DND-41 (cell line): ENCODE data around the gene PRLH.

Experiments
- ATAC-seq: fragments of 200-7000 bp; cut with Tn5 transposase; 3 replicates; pipeline ENCODE4 v1.9.1; 2021; ENCODE audit warnings: low read depth; ENCODE audit not compliant: insufficient read depth
- DNase-seq: peaks from one replicate; pipeline ENCODE4 v3.0.0-alpha.2; 2020
- H2AFZ ChIP-seq: 2 replicates; pipeline ENCODE4 v1.6.0; 2012; ENCODE audit warnings: low read depth, low read length
- H3K27ac ChIP-seq: 2 replicates; pipeline ENCODE4 v1.5.1; 2012; ENCODE audit warnings: low read length, inconsistent platforms
- H3K27me3 ChIP-seq: fragments of 200-600 bp; sonication (generic); 2 replicates; pipeline ENCODE4 v1.6.0; 2012; ENCODE audit warnings: low read length, mild to moderate bottlenecking, inconsistent platforms; ENCODE audit not compliant: insufficient read depth, poor library complexity
- H3K36me3 ChIP-seq: 2 replicates; pipeline ENCODE4 v1.5.1; 2012; ENCODE audit warnings: low read length, inconsistent platforms; ENCODE audit not compliant: insufficient read depth
- H3K4me1 ChIP-seq: 2 replicates; pipeline ENCODE4 v1.5.1; 2012; ENCODE audit warnings: mild to moderate bottlenecking, low read length; ENCODE audit not compliant: insufficient read depth
- H3K4me2 ChIP-seq: 2 replicates; pipeline ENCODE4 v1.6.0; 2012; ENCODE audit warnings: mild to moderate bottlenecking, moderate library complexity, low read length, inconsistent platforms; ENCODE audit not compliant: insufficient read depth
- H3K4me3 ChIP-seq, 2 experiments: fragments of 200-600 bp in 1 of 2; shearing (Covaris generic) in 1 of 2; 2 replicates each; pipeline ENCODE4 v1.5.1; 2012 to 2016; ENCODE audit warnings: inconsistent platforms in 2 of 2, low read length in 2 of 2, mild to moderate bottlenecking in 2 of 2, low read depth in 1 of 2, moderate library complexity in 1 of 2
- H3K79me2 ChIP-seq: 2 replicates; pipeline ENCODE4 v1.6.0; 2012; ENCODE audit warnings: low read length, inconsistent platforms; ENCODE audit not compliant: insufficient read depth
- H3K9ac ChIP-seq: 2 replicates; pipeline ENCODE4 v1.6.0; 2012; ENCODE audit warnings: low read depth, mild to moderate bottlenecking, inconsistent platforms, low read length, moderate library complexity
- H3K9me3 ChIP-seq: 2 replicates; pipeline ENCODE4 v1.5.1; 2012; ENCODE audit warnings: low read length, moderate library complexity, mild to moderate bottlenecking, inconsistent platforms; ENCODE audit not compliant: insufficient read depth, severe bottlenecking
- H4K20me1 ChIP-seq: 2 replicates; pipeline ENCODE4 v1.6.0; 2012; ENCODE audit warnings: low read length; ENCODE audit not compliant: insufficient read depth
- CTCF ChIP-seq: IDR thresholded peaks from 2 replicates; pipeline ENCODE4 v1.5.1; 2012; ENCODE audit warnings: borderline replicate concordance, low read length, moderate library complexity, mild to moderate bottlenecking; ENCODE audit not compliant: poor library complexity, severe bottlenecking; ENCODE audit errors: extremely low read depth
- EZH2 ChIP-seq: IDR thresholded peaks from 3 replicates; pipeline ENCODE4 v1.6.1; 2012; ENCODE audit warnings: borderline replicate concordance, low read depth, mild to moderate bottlenecking, moderate library complexity, low read length, inconsistent platforms; ENCODE audit not compliant: severe bottlenecking

The PRLH gene

GRCh38 chr2:237567276-237568029 is 1.1 kb downstream of the PRLH start:
- Histone ChIP-seq H2AFZ (no peak overlapping the region), H3K9ac (no peak overlapping the region), H3K27ac (no peak overlapping the region), H3K27me3 (no peaks in the 10 kb centered on the region), H3K79me2 (no peaks in the 10 kb centered on the region), H3K4me3 (no peak overlapping the region), H3K4me1 (no peaks in the 10 kb centered on the region), H4K20me1 (no peaks in the 10 kb centered on the region), H3K36me3 (no peaks in the 10 kb centered on the region), H3K4me2 (no peak overlapping the region), H3K9me3 (no peaks in the 10 kb centered on the region)
- no peak for TF ChIP-seq EZH2
- TF ChIP-seq CTCF = no peak
- no peak for DNase-seq
- no peak for ATAC-seq

GRCh38 chr2:237568121-237568660 is 1.8 kb downstream of the PRLH start:
- no peak overlapping the region for H3K4me2 ChIP-seq
- no peak overlapping the region for H3K4me3 ChIP-seq
- H3K4me1 ChIP-seq = no peaks in the 10 kb centered on the region
- no peak overlapping the region for H2AFZ ChIP-seq
- DNase-seq = no peak
- H3K27me3 ChIP-seq = no peaks in the 10 kb centered on the region
- ATAC-seq = no peak
- no peaks in the 10 kb centered on the region for H3K36me3 ChIP-seq
- TF ChIP-seq CTCF (no peak), EZH2 (no peak)
- H3K27ac ChIP-seq = no peak overlapping the region
- no peak overlapping the region for H3K9ac ChIP-seq
- H3K79me2 ChIP-seq = no peaks in the 10 kb centered on the region
- no peaks in the 10 kb centered on the region for H3K9me3 ChIP-seq
- H4K20me1 ChIP-seq = no peaks in the 10 kb centered on the region

- H3K27me3 ChIP-seq = no peaks in the 10 kb centered on the region
- TF ChIP-seq CTCF (no peak), EZH2 (no peak)
- ATAC-seq = no peak
Observed at GRCh38 chr2:237569041-237569440, 2.7 kb downstream of the PRLH start.

More at GRCh38 chr2:237569041-237569440, 2.7 kb downstream of the PRLH start:
- Histone ChIP-seq H3K4me1 (no peaks in the 10 kb centered on the region), H2AFZ (no peak overlapping the region), H3K27ac (no peak overlapping the region), H3K4me3 (no peak overlapping the region), H3K79me2 (no peaks in the 10 kb centered on the region), H3K9me3 (no peaks in the 10 kb centered on the region), H3K4me2 (no peak overlapping the region), H3K9ac (no peak overlapping the region), H4K20me1 (no peaks in the 10 kb centered on the region), H3K36me3 (no peaks in the 10 kb centered on the region)
- DNase-seq = no peak
